AG09309 (cell line): ENCODE data around the gene ANKRD34A.

ENCODE experiments used
- DNase-seq: peaks from one replicate; pipeline ENCODE4 v3.0.0-alpha.2; 2010; ENCODE audit warnings: low read depth
- H3K4me3 ChIP-seq: 2 replicates; pipeline ENCODE4 v1.5.1; 2011; ENCODE audit warnings: mild to moderate bottlenecking, low read depth, low read length, moderate library complexity; ENCODE audit not compliant: control insufficient read depth
- TF ChIP-seq, protein P1 (sequence below): IDR thresholded peaks from 2 replicates; pipeline ENCODE4 v1.5.1; 2011; ENCODE audit warnings: mild to moderate bottlenecking, low read depth, low read length, inconsistent platforms; ENCODE audit not compliant: insufficient read depth, control insufficient read depth; ENCODE audit errors: missing control alignments

The ANKRD34A gene

DNA sequence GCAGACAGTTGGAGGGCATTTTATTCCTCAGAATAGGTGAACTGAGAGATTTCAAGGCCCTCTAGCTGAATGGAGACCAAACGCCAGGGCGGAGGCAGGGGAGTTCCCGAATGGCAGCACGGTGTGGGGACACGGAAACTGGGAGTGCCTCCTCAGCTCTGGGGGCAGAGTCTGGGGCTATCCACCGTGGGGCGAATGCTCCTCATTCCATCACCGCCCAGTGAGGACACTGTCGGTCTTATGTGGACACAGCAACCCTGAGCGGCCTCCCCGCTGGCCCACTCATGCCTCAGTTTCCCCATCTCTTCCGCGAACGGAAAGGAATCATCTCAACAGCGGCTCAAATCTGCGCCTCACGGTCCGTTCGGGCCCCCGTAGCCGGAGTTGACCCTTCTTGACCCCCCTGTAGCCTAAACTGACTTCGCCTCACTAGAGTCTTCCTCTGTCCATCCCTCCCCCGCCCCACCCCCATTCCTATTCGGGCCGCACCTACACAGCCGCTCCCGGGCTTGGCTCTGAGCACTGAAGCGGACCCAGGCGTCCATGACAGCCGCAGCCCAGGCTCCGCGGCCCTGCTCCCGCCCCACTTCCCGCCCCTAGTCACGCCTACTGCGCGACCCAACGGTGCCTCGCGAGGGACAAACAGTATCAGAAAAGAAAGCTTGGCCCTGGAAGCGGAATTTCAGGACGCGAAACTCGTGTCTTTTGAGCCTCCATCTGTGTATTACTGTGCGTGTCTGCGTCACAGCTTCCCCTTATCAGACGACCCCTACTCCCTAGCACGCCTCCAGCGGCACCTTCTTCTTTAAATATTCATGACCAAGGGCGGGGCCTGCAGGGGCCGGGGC, 46.0 kb downstream of the ANKRD34A start, which contains the start of gene PEX11B:
TSS of gene PEX11B (minus strand) at position 574 of the 848 bp plus-strand sequence. CDS start at position 545, 29 bp downstream.
- TF ChIP-seq, protein P1, sequence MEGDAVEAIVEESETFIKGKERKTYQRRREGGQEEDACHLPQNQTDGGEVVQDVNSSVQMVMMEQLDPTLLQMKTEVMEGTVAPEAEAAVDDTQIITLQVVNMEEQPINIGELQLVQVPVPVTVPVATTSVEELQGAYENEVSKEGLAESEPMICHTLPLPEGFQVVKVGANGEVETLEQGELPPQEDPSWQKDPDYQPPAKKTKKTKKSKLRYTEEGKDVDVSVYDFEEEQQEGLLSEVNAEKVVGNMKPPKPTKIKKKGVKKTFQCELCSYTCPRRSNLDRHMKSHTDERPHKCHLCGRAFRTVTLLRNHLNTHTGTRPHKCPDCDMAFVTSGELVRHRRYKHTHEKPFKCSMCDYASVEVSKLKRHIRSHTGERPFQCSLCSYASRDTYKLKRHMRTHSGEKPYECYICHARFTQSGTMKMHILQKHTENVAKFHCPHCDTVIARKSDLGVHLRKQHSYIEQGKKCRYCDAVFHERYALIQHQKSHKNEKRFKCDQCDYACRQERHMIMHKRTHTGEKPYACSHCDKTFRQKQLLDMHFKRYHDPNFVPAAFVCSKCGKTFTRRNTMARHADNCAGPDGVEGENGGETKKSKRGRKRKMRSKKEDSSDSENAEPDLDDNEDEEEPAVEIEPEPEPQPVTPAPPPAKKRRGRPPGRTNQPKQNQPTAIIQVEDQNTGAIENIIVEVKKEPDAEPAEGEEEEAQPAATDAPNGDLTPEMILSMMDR, result no peak
- peak within 1 kb of the TSS; percentile 96 for H3K4me3 ChIP-seq
- DNase-seq, result peak; percentile 41

DNA sequence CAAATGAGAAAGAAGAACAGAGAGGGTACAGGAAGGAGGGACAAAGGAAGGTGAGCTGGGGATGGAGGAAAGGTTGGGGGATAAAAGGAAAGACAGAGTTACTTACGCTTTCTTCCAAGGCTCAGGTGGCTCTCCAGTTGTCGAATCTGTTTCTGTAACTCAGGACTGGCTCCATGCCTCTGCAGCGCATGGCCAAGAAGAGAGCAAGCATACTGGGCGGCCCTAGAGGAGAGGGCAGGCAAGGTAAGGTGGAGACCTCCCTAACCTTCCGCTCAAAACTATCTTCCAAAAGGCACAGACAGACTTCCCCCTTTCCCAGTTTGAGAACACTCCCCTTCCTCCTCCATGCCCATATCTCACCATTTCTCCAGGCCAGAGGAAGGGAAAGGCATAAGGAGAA, 46.8 kb downstream of the ANKRD34A start:
- peak overlapping the region; percentile 96 for H3K4me3 ChIP-seq
- TF ChIP-seq, protein P1, result no peak
- DNase-seq, result no peak

DNA sequence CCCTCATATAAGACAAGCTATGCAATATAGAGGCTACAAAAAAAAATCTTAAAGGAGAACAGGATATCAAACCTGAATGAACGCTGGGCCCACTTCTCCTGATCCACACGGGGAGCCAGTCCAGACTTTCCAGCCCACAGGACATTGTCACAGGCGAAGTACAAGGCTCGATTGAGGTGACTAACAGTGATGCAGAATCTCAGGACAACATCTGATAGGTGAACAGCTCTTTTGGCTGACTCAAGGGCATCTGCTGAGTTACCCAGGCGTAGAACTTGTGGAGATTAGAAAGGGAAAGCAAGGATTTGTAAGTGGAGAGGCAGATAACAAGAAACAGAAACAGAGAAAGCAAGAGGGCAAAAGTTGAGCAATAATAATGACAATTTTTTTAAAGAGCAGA, 47.6 kb downstream of the ANKRD34A start:
- TF ChIP-seq, protein P1, result no peak
- DNase-seq, result no peak
- no peak overlapping the region for H3K4me3 ChIP-seq

DNA sequence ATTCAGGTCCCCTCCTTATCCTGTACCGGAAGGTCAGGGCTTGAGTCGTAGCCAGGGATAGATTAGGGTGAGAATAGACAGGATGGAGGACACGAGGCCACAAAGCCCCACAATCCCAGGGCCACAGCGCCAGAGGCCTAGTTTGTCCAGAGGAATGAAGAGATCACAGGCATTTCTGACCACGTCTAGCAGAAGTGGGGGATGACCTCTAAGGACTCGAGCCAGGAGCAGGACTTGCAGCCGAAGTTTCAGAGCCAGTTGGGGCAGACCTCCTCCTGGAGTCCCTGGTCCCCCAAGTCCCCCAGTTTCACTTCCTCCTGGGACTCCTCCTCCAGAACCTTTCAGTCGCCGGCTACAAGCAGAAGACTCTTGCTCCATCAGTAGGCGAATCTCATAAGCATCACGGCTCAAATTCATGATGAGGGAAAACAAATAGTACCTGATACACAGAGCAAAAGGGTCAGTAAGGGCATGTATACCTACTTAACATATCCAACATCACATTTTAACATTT, 52.2 kb downstream of the ANKRD34A start:
- DNase-seq, result no peak
- TF ChIP-seq, protein P1, result no peak
- H3K4me3 ChIP-seq, result no peak overlapping the region
